Bronchial epithelial cell (primary cell): ENCODE data around the gene CRIP3. TPM values are rescaled to one million over a fixed set of nuclear protein-coding genes. Genes with fewer than 3 reads are reported as not detected.
"Not testable (repeated sequence)": the region's sequence is repeated elsewhere in the genome, so short reads cannot be mapped to it uniquely, and the experiment has no call there.

ENCODE experiments used
- DNase-seq: peaks from one replicate; pipeline ENCODE4 v3.0.0-alpha.2; 2010; ENCODE audit warnings: low read depth
- FAIRE-seq: peaks from 2 replicates; lab custom pipeline; 2011; peaks lifted over from hg19 to GRCh38; lab: Jason Lieb, UNC
- H3K27me3 ChIP-seq: 2 replicates; pipeline ENCODE4 v1.5.1; 2011; ENCODE audit warnings: low read length; ENCODE audit not compliant: control insufficient read depth, insufficient read depth
- H3K36me3 ChIP-seq: 2 replicates; pipeline ENCODE4 v1.5.1; 2011; ENCODE audit warnings: low read length; ENCODE audit not compliant: control insufficient read depth, insufficient read depth
- H3K4me3 ChIP-seq: 2 replicates; pipeline ENCODE4 v1.5.1; 2011; ENCODE audit warnings: mild to moderate bottlenecking, low read depth, low read length, control low read depth
- total RNA-seq: library from RNA; depleted of rRNA; stranded (reverse); fragments of >200 nt; gene quantifications from 2 replicates; pipeline ENCODE4 v1.2.1, GENCODE V29; 2014
- TF ChIP-seq, protein P1 (sequence below): IDR thresholded peaks from 2 replicates; pipeline ENCODE4 v1.5.1; 2011; ENCODE audit warnings: mild to moderate bottlenecking, moderate library complexity, low read length, control low read depth, inconsistent platforms; ENCODE audit not compliant: insufficient read depth, severe bottlenecking

The CRIP3 gene
- total RNA-seq, 1 donor from 2014 or later = not detected

GRCh38 chr6:43304361-43304760 is 4.3 kb downstream of the CRIP3 start:
- TF ChIP-seq, protein P1, sequence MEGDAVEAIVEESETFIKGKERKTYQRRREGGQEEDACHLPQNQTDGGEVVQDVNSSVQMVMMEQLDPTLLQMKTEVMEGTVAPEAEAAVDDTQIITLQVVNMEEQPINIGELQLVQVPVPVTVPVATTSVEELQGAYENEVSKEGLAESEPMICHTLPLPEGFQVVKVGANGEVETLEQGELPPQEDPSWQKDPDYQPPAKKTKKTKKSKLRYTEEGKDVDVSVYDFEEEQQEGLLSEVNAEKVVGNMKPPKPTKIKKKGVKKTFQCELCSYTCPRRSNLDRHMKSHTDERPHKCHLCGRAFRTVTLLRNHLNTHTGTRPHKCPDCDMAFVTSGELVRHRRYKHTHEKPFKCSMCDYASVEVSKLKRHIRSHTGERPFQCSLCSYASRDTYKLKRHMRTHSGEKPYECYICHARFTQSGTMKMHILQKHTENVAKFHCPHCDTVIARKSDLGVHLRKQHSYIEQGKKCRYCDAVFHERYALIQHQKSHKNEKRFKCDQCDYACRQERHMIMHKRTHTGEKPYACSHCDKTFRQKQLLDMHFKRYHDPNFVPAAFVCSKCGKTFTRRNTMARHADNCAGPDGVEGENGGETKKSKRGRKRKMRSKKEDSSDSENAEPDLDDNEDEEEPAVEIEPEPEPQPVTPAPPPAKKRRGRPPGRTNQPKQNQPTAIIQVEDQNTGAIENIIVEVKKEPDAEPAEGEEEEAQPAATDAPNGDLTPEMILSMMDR = no peak
- Histone ChIP-seq H3K4me3 (no peak overlapping the region), H3K36me3 (no peaks in the 10 kb centered on the region), H3K27me3 (no peaks in the 10 kb centered on the region)
- DNase-seq = peak; percentile 25
- FAIRE-seq = peak; percentile 94

DNA sequence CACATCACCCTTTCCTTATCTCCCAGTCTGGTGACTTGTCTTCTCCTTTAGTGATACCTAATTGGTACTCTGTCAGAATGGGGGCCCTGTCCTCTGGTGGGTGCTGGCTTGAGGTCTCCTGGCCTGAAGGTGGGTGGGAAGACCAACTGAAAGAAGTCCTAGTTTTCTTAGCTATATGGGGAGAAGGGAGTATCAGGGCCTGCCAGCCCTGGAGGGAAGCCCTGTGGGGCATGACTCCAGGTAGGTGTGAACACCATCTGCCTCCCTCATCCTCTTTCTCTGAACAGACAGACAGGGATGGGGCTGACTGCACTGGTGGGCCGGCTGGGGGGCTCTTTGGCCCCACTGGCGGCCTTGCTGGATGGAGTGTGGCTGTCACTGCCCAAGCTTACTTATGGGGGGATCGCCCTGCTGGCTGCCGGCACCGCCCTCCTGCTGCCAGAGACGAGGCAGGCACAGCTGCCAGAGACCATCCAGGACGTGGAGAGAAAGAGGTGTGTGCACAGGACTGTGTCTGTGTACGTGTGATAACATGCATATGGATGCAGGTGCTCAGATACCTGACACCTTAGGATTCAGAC is 4.8 kb downstream of the CRIP3 start:
- H3K27me3 ChIP-seq = no peaks in the 10 kb centered on the region
- TF ChIP-seq, protein P1 = no peak
- FAIRE-seq = no peak

DNA sequence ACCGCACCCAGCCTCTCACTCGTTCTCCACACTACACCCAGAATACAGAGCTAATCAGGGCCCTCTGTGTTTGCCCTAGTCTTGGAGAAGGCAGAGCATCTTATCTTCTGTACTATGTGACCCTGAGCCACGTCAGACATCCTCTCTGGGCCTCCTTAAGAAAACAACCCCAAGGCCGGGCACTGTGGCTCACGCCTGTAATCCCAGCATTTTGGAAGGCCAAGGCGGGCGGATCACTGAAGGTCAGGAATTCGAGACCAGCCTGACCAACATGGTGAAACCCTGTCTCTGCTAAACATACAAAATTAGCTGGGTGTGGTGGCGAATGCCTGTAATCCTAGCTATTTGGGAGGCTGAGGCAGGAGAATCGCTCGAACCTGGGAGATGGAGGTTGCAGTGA is 5.6 kb downstream of the CRIP3 start:
- H3K27me3 ChIP-seq, DNase-seq, H3K4me3 ChIP-seq, FAIRE-seq, H3K36me3 ChIP-seq: not testable (repeated sequence)

More for the DNA sequence above, 4.8 kb downstream of the CRIP3 start:
- Histone ChIP-seq H3K4me3 (no peak overlapping the region), H3K36me3 (no peaks in the 10 kb centered on the region)
- no peak for DNase-seq

- no peaks in the 10 kb centered on the region for H3K36me3 ChIP-seq
- H3K27me3 ChIP-seq = no peaks in the 10 kb centered on the region
- FAIRE-seq (no peak), DNase-seq (no peak)
- TF ChIP-seq, protein P1 = no peak
- no peak overlapping the region for H3K4me3 ChIP-seq
Measured at GRCh38 chr6:43302126-43302525, 6.5 kb downstream of the CRIP3 start.

DNA sequence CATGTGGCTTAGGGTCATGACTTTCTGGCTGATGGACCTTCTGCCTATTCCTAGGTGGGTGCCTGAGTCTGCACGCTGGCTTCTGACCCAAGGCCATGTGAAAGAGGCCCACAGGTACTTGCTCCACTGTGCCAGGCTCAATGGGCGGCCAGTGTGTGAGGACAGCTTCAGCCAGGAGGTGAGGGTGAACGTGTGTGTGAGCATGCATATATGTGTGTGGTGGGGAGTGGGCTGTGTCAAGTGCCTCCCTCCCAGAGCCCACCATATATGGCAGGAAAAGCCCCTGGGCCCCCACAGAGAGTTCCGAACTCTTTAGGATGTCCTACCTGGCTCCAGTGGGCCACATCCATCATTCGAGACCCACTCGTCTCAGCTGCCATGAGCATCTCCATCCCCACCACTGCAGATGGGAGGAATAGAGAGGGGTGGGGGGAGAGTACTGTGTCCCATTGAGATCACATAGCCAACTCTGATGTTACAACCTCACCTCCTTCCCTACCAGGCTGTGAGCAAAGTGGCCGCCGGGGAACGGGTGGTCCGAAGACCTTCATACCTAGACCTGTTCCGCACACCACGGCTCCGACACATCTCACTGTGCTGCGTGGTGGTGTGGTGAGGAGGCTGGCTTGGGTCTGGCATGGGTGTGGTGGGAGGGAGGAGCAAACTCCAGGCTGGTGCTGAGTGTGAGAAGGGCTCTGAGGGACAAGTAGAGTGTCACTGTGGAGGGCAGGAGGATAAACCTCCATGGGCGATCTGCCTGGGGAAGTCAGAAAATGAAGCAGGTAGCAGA is 7.3 kb downstream of the CRIP3 start:
- Histone ChIP-seq H3K36me3 (no peaks in the 10 kb centered on the region), H3K27me3 (no peaks in the 10 kb centered on the region), H3K4me3 (no peak overlapping the region)
- DNase-seq = no peak
- TF ChIP-seq, protein P1 = no peak
- no peak for FAIRE-seq
